ENCODE results near the gene PTGFRN. TPM values are rescaled to one million over a fixed set of nuclear protein-coding genes. Genes with fewer than 3 reads are reported as not detected.

PTGFRN gene
- total RNA-seq, 1 donor, result 40.2 TPM

DNA sequence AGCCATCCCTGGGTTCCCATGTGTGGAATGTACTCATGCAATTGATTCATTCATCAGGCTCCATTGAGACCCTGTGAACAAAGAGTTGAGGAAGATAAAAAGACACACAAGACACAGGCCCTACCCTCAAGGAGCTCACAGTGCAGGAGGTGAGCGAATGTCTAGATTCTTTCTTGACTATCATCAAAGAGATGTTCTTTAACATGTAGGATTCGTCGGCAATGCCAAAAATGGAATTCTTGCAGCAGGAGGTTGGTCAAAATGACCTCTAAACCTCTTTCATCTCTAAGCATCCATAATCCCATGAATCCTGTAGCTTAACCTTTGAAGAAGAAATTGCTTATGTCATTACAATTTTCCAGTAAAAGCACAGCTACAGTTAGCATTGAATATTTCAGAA, 122.5 kb downstream of the PTGFRN start:
- TF ChIP-seq, protein P1, sequence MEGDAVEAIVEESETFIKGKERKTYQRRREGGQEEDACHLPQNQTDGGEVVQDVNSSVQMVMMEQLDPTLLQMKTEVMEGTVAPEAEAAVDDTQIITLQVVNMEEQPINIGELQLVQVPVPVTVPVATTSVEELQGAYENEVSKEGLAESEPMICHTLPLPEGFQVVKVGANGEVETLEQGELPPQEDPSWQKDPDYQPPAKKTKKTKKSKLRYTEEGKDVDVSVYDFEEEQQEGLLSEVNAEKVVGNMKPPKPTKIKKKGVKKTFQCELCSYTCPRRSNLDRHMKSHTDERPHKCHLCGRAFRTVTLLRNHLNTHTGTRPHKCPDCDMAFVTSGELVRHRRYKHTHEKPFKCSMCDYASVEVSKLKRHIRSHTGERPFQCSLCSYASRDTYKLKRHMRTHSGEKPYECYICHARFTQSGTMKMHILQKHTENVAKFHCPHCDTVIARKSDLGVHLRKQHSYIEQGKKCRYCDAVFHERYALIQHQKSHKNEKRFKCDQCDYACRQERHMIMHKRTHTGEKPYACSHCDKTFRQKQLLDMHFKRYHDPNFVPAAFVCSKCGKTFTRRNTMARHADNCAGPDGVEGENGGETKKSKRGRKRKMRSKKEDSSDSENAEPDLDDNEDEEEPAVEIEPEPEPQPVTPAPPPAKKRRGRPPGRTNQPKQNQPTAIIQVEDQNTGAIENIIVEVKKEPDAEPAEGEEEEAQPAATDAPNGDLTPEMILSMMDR (IDR thresholded peaks at IDR 0.05; ENCODE audit: extremely low read depth, low read depth, low read length), result no peak
- Histone ChIP-seq H3K27me3 (ENCODE audit: insufficient read depth, low read length) (peaks cover 4% of the 10 kb centered on the region), H4K20me1 (ENCODE audit: insufficient read depth, low read length) (no peaks in the 10 kb centered on the region), H3K79me2 (ENCODE audit: insufficient read depth, low read length) (no peaks in the 10 kb centered on the region), H3K27ac (ENCODE audit: low read depth, low read length) (no peak overlapping the region), H3K9me3 (ENCODE audit: low read depth, low read length) (no peaks in the 10 kb centered on the region), H3K4me1 (ENCODE audit: insufficient read depth, low read length) (no peaks in the 10 kb centered on the region), H3K4me2 (ENCODE audit: insufficient read depth, low read length) (no peak overlapping the region), H3K36me3 (ENCODE audit: insufficient read depth, low read length) (no peaks in the 10 kb centered on the region), H2AFZ (ENCODE audit: low read length) (no peak overlapping the region), H3K4me3 (ENCODE audit: insufficient read depth, low read length) (no peak overlapping the region)
- DNase-seq (ENCODE audit: insufficient read length, low spot score, missing footprints), result no peak

DNA sequence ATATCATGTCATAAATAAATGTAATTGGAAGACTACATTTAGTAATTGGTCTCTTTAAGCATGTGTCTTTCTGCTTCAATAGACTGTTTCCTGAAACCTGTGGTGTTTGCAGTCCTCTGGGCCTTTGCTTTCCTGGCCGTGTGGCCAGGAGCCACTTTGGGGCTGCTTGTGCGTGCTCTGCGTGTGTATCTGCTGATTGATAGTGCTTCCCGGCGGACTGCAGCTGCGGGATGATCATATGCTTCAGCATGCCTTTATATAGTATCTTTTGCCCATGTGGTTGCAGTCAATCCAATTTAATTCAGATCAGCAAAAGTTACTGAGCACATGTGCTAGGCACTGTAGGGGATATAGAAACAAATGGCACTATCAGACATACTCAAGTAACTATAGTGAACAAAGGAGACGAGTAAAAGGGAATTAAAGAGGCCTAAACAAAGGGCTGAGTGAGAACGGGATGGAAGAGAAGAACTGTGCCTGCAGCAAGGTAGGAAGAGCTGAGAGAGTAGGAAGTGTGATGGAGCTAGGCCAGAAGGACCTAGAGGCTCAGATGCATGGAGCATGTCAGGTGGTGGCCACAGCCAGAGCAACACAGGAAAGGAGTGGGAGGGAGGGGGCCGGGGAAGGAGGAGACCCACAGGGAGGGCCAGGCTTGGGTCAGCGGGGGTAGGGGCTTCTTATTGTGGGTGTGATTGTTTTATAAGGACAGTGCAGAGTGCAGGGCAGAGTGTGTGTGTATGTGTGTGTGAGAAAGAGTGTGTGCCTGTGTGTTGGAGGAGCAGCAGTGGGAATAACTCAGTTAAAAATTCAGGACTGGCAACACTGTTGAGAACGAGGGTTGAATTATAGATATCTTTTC, 123.2 kb downstream of the PTGFRN start:
- H3K27me3 ChIP-seq (ENCODE audit: insufficient read depth, low read length), result peaks cover 3% of the 10 kb centered on the region
- no peaks in the 10 kb centered on the region for H3K79me2 ChIP-seq (ENCODE audit: insufficient read depth, low read length)
- no peaks in the 10 kb centered on the region for H4K20me1 ChIP-seq (ENCODE audit: insufficient read depth, low read length)
- no peaks in the 10 kb centered on the region for H3K36me3 ChIP-seq (ENCODE audit: insufficient read depth, low read length)
- H3K4me2 ChIP-seq (ENCODE audit: insufficient read depth, low read length), result no peak overlapping the region
- no peak for DNase-seq (ENCODE audit: insufficient read length, low spot score, missing footprints)
- H2AFZ ChIP-seq (ENCODE audit: low read length), result no peak overlapping the region
- H3K9me3 ChIP-seq (ENCODE audit: low read depth, low read length), result no peaks in the 10 kb centered on the region
- no peaks in the 10 kb centered on the region for H3K4me1 ChIP-seq (ENCODE audit: insufficient read depth, low read length)
- no peak overlapping the region for H3K27ac ChIP-seq (ENCODE audit: low read depth, low read length)
- TF ChIP-seq, protein P1 (IDR thresholded peaks at IDR 0.05; ENCODE audit: extremely low read depth, low read depth, low read length), result no peak
- no peak overlapping the region for H3K4me3 ChIP-seq (ENCODE audit: insufficient read depth, low read length)

DNA sequence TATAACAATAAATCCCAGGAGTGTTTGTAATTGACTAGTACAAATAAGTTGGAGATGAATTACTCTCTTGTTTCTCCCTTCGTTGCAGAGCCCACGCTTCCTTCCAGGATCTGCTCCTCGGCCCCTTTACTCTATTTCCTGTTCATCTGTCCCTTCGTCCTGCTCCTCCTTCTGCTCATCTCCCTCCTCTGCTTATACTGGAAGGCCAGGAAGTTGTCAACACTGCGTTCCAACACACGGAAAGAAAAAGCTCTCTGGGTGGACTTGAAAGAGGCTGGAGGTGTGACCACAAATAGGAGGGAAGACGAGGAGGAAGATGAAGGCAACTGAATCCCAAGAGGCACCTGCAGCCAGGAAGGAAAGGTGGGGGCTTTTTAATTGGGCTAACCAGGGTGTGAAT, 124.1 kb downstream of the PTGFRN start:
- Histone ChIP-seq H3K4me3 (ENCODE audit: insufficient read depth, low read length) (no peak overlapping the region), H3K4me2 (ENCODE audit: insufficient read depth, low read length) (no peak overlapping the region), H4K20me1 (ENCODE audit: insufficient read depth, low read length) (no peaks in the 10 kb centered on the region), H3K27ac (ENCODE audit: low read depth, low read length) (no peak overlapping the region), H3K4me1 (ENCODE audit: insufficient read depth, low read length) (no peaks in the 10 kb centered on the region), H3K36me3 (ENCODE audit: insufficient read depth, low read length) (no peaks in the 10 kb centered on the region), H3K27me3 (ENCODE audit: insufficient read depth, low read length) (peaks cover 3% of the 10 kb centered on the region), H3K9me3 (ENCODE audit: low read depth, low read length) (no peaks in the 10 kb centered on the region), H3K79me2 (ENCODE audit: insufficient read depth, low read length) (no peaks in the 10 kb centered on the region), H2AFZ (ENCODE audit: low read length) (no peak overlapping the region)
- no peak for DNase-seq (ENCODE audit: insufficient read length, low spot score, missing footprints)
- TF ChIP-seq, protein P1 (IDR thresholded peaks at IDR 0.05; ENCODE audit: extremely low read depth, low read depth, low read length), result no peak

DNA sequence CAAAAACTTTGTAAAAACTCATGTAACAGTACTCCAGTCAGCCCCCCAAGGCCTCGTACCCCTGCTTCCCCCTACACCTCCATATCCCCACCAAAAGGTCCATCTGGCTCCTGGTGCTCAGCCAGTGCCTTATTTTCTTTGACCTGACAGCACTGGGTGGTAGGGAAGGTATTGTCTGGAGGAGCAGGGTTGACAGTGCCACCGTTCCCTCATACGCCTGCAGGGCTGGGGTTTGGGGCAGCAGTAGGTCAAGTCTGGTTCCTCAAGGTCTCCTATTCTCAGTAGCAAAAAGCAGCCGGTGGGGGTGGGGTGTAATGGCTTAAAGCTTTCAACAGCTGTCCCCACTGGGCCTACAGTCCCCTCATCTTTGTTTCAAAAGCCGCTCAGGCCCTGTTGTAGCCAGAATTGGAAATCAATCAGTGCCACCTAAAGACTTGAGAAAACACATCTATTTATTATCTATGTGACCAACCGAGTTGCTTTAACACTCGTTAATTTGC, 125.1 kb downstream of the PTGFRN start:
- TF ChIP-seq, protein P1 (IDR thresholded peaks at IDR 0.05; ENCODE audit: extremely low read depth, low read depth, low read length), result no peak
- Histone ChIP-seq H3K4me3 (ENCODE audit: insufficient read depth, low read length) (no peak overlapping the region), H3K36me3 (ENCODE audit: insufficient read depth, low read length) (no peaks in the 10 kb centered on the region), H3K27me3 (ENCODE audit: insufficient read depth, low read length) (peaks cover 6% of the 10 kb centered on the region), H4K20me1 (ENCODE audit: insufficient read depth, low read length) (no peaks in the 10 kb centered on the region), H3K27ac (ENCODE audit: low read depth, low read length) (no peak overlapping the region), H3K4me2 (ENCODE audit: insufficient read depth, low read length) (no peak overlapping the region), H3K4me1 (ENCODE audit: insufficient read depth, low read length) (no peaks in the 10 kb centered on the region), H2AFZ (ENCODE audit: low read length) (no peak overlapping the region), H3K9me3 (ENCODE audit: low read depth, low read length) (no peaks in the 10 kb centered on the region), H3K79me2 (ENCODE audit: insufficient read depth, low read length) (no peaks in the 10 kb centered on the region)
- DNase-seq (ENCODE audit: insufficient read length, low spot score, missing footprints), result no peak

All from osteoblast (primary cell).